ENCODE data around the gene PRKG1.

- TF ChIP-seq EZH2 (IDR thresholded peaks at IDR 0.05; ENCODE audit: insufficient read depth, poor library complexity, severe bottlenecking) (no peak), EZH2phosphoT487 (IDR thresholded peaks at IDR 0.05; ENCODE audit: insufficient read depth, low read depth) (no peak)
Observed at GRCh38 chr10:51932530-51932929, 858.2 kb downstream of the PRKG1 start.

Measured in GM23248 (cell line).